B cell (primary cell): ENCODE measurements around the gene ERC1.

ENCODE experiments used
- EZH2 ChIP-seq: IDR thresholded peaks from 2 replicates; pipeline ENCODE4 v1.6.1; 2012; ENCODE audit warnings: borderline replicate concordance, low read depth, mild to moderate bottlenecking, moderate library complexity, low read length; ENCODE audit not compliant: insufficient read depth, poor library complexity, severe bottlenecking
- TF ChIP-seq, protein P1 (sequence below): fragments of 200-600 bp; IDR thresholded peaks from one replicate; pipeline ENCODE4 v1.8.0; 2022; ENCODE audit warnings: antibody characterized with exemption, mild to moderate bottlenecking

DNA sequence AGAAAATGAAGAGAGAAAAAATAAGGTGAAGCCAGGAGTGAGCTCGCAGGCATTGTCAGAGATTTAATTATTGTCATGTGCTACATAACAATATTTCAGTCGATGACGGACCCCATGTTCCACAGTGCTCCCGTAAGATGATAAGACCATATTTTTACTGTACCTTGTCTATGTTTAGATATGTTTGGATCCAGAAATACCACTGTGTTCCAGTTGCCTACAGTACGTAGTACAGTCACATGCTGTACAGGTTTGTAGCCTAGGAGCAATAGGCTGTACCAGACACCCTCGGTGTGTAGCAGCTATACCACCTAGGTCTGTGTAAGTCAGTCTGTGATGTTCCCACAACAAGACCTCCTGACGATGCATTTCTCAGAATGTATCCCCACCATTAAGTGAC, 465.9 kb downstream of the ERC1 start:
- TF ChIP-seq, protein P1, sequence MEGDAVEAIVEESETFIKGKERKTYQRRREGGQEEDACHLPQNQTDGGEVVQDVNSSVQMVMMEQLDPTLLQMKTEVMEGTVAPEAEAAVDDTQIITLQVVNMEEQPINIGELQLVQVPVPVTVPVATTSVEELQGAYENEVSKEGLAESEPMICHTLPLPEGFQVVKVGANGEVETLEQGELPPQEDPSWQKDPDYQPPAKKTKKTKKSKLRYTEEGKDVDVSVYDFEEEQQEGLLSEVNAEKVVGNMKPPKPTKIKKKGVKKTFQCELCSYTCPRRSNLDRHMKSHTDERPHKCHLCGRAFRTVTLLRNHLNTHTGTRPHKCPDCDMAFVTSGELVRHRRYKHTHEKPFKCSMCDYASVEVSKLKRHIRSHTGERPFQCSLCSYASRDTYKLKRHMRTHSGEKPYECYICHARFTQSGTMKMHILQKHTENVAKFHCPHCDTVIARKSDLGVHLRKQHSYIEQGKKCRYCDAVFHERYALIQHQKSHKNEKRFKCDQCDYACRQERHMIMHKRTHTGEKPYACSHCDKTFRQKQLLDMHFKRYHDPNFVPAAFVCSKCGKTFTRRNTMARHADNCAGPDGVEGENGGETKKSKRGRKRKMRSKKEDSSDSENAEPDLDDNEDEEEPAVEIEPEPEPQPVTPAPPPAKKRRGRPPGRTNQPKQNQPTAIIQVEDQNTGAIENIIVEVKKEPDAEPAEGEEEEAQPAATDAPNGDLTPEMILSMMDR, result no peak
- TF ChIP-seq EZH2, result no peak
